NB4 (cell line): ENCODE data around the gene CLASP1.

Source experiments
- CTCF ChIP-seq: IDR thresholded peaks from one replicate; pipeline ENCODE4 v1.5.1; 2012; ENCODE audit warnings: low read depth, low read length
- MAX ChIP-seq: IDR thresholded peaks from 2 replicates; pipeline ENCODE4 v1.6.1; 2011; ENCODE audit warnings: low read depth, low read length
- MYC ChIP-seq: IDR thresholded peaks from 2 replicates; pipeline ENCODE4 v1.6.1; 2011; ENCODE audit warnings: low read depth, low read length
- POLR2A ChIP-seq: IDR thresholded peaks from 2 replicates; pipeline ENCODE4 v1.6.1; 2011; ENCODE audit warnings: mild to moderate bottlenecking; ENCODE audit not compliant: insufficient read length; ENCODE audit errors: extremely low read depth

GRCh38 chr2:121521359-121521758 is 127.9 kb downstream of the CLASP1 start:
- TF ChIP-seq MAX (no peak), CTCF (no peak), POLR2A (no peak), MYC (no peak)
